DND-41 (cell line): ENCODE results near the gene AFF4.

Experiments
- EZH2 ChIP-seq: IDR thresholded peaks from 3 replicates; pipeline ENCODE4 v1.6.1; 2012; ENCODE audit warnings: borderline replicate concordance, low read depth, mild to moderate bottlenecking, moderate library complexity, low read length, inconsistent platforms; ENCODE audit not compliant: severe bottlenecking
- TF ChIP-seq, protein P1 (sequence below): IDR thresholded peaks from 2 replicates; pipeline ENCODE4 v1.5.1; 2012; ENCODE audit warnings: borderline replicate concordance, low read length, moderate library complexity, mild to moderate bottlenecking; ENCODE audit not compliant: poor library complexity, severe bottlenecking; ENCODE audit errors: extremely low read depth

DNA sequence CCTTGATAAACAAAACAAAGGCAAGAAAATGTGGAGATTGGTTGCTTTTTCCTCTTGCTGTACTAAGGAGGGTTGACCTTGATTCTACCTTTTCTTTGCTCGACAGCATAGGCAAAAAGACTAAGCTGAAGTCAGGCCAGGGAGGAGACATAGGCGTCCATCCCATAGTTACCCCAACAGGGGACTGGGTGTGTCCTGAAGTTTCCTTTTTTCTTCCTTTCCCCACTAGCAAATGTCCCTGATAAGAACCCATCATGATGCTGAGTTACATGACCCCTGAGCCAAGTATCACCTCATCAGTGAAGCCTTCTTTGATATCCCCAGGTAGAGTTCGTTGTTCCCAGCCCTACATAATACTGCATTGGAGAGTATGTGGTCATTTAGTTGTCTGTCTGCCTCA is 123.1 kb downstream of the AFF4 start:
- TF ChIP-seq, protein P1, sequence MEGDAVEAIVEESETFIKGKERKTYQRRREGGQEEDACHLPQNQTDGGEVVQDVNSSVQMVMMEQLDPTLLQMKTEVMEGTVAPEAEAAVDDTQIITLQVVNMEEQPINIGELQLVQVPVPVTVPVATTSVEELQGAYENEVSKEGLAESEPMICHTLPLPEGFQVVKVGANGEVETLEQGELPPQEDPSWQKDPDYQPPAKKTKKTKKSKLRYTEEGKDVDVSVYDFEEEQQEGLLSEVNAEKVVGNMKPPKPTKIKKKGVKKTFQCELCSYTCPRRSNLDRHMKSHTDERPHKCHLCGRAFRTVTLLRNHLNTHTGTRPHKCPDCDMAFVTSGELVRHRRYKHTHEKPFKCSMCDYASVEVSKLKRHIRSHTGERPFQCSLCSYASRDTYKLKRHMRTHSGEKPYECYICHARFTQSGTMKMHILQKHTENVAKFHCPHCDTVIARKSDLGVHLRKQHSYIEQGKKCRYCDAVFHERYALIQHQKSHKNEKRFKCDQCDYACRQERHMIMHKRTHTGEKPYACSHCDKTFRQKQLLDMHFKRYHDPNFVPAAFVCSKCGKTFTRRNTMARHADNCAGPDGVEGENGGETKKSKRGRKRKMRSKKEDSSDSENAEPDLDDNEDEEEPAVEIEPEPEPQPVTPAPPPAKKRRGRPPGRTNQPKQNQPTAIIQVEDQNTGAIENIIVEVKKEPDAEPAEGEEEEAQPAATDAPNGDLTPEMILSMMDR, result no peak
- no peak for TF ChIP-seq EZH2
